ENCODE results near the gene ZNF484. TPM values are rescaled to one million over a fixed set of nuclear protein-coding genes. Genes with fewer than 3 reads are reported as not detected.
"Not testable (repeated sequence)": the region's sequence is repeated elsewhere in the genome, so short reads cannot be mapped to it uniquely, and the experiment has no call there.

ZNF484 gene
- total RNA-seq, 2 experiments from 2014 or later: 13.0 to 14.4 TPM

DNA sequence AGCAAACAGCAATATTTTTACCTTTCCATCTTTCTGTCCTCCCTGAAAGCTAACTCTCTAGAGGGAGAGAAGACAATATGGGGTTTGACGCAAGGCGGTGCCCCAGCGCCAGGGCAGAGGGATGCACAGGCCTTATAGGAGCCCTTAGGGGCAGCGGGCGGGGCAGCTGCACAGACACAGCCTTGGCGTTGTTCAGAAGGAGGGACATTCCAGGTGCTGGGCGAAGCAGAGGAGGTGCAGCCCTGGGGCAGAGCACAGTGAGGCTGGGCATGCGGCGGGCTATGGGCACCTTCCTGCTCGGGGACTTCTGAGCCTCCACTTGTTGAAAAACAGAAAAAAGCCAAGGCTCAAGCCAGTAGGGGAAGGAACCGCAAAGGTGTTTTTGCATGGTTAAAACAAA, 79.5 kb downstream of the ZNF484 start:
- CTCF ChIA-PET: no interaction called here
- H3K9me3 Mint-ChIP-seq: no peaks in the 10 kb centered on the region
- no peak overlapping the region for H3K4me3 Mint-ChIP-seq
- H3K36me3 Mint-ChIP-seq (ENCODE audit: low read depth): no peaks in the 10 kb centered on the region
- H3K27me3 Mint-ChIP-seq: peaks cover 50% of the 10 kb centered on the region
- H3K4me1 Mint-ChIP-seq: peaks cover 8% of the 10 kb centered on the region
- POLR2A ChIA-PET: no interaction called here
- no peak for DNase-seq
- no peak overlapping the region for H3K27ac Mint-ChIP-seq

DNA sequence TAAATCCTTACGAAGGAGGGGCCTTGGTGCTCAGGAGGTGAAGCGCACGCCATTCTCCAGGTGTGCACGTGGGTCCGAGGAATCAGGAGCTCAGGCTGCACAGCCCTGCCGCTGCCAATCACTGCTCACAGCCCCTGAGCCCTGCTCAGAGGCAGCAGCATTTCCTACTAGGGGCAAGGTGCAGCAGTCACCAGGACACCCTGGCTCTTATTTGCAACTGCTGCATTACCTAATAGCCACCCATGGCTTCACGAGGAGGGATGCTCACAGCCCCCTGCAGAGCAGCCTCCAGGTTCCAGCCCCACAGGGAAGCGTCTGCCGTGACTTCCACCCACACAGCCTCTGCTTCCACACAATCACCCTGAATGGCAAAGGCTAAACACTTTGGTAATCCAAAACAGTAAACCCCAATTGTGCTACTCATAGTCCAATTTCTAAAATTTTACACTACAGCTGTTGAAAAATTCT, 81.5 kb downstream of the ZNF484 start:
- DNase-seq; H3K36me3 Mint-ChIP-seq (ENCODE audit: low read depth); H3K4me3 Mint-ChIP-seq; H3K4me1 Mint-ChIP-seq; H3K27ac Mint-ChIP-seq; CTCF ChIA-PET; POLR2A ChIA-PET; H3K9me3 Mint-ChIP-seq: not testable (repeated sequence)
- H3K27me3 Mint-ChIP-seq: peaks cover 47% of the 10 kb centered on the region

DNA sequence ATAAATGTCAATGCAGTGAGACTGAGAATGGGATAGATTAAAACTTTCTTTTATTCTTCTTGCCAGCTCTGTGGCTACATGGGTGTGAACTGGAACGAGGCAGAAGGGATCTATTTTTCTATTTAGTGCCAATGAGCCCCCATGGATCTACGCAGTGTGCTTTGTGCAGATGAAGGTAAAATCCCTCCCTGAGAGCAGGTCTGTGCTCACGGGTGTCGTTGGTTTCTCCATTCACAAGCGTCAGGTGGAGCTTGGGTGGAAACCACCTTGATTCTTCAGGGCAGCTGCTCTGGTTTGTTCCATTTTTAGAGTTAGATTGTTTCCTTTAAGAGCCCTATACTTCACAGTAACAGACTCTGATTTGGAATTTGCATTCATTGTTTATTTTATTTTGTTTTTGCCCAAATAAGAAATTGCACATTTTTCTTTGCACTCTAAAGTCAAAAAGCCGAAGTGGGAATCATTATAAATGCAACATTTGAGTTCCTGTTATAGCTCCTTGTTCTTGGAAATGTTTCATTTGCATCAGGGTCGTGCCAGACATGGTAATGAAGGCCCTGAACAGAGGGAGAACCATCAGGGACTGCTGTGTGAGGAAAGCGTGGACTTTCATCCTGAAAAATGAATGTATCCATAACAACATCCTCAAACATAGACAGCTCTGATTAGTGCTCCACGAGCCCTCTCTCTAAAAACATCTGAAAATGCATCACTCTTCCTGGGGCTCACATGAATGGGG, 82.1 kb downstream of the ZNF484 start:
- CTCF ChIA-PET: no interaction called here
- Mint-ChIP-seq H3K27ac (no peak overlapping the region), H3K9me3 (no peaks in the 10 kb centered on the region), H3K27me3 (peaks cover 47% of the 10 kb centered on the region), H3K4me3 (no peak overlapping the region), H3K36me3 (ENCODE audit: low read depth) (no peaks in the 10 kb centered on the region), H3K4me1 (peaks cover 13% of the 10 kb centered on the region)
- POLR2A ChIA-PET: no interaction called here
- DNase-seq: no peak

Other genes starting within 250 kb of the ZNF484 start
- 10 to 100 TPM in 1 of 2 experiments, 1 to 10 TPM in 1; 9.6 to 10.9 TPM for gene IPPK, start 207.9 kb downstream of the ZNF484 start, total RNA-seq
- 10 to 100 TPM; 29.5 to 31.1 TPM for gene BICD2, start 113.2 kb downstream of the ZNF484 start, total RNA-seq
- 100 to 1,000 TPM; 148 to 156 TPM for gene FGD3, start 69.5 kb upstream of the ZNF484 start, total RNA-seq
- 10 to 100 TPM; 81.1 to 85.8 TPM for gene SUSD3, start 180.7 kb upstream of the ZNF484 start, total RNA-seq
- gene CARD19, start 218.2 kb upstream of the ZNF484 start, total RNA-seq: 10 to 100 TPM; 40.3 to 42.6 TPM